ENCODE data around the gene SPTBN1. TPM values are rescaled to one million over a fixed set of nuclear protein-coding genes. Genes with fewer than 3 reads are reported as not detected.

The SPTBN1 gene
- total and polyA plus RNA-seq, 7 experiments from 2014 or later = 43.3 to 207 (median 171) TPM

DNA sequence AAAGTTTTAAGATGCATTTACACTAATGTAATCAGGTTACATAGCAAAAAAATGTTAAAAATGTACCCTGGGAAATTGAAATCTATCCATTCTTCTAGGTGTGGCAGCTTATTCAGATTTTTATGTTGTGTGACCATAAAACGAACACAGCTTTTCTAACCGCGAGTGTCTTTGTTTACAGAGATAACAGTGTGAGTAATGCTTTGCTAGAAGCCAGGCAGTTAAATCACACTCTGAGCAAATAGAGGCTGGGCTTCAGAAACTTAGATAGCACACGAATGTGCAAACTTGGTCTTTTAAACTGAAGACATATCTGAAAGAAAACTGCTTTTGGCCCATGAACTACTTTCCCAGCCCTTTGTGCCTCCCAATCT is 116.1 kb downstream of the SPTBN1 start:
- Mint-ChIP-seq H3K4me3 (peak overlapping the region; percentile 72 to 94 (median 90)), H3K27ac (peak overlapping the region; percentile 90 to 99 (median 97)), H3K4me1 (peaks cover 69 to 100% (median 94%) of the 10 kb centered on the region in 7 donors), H3K27me3 (no peaks in the 10 kb centered on the region), H3K36me3 (peaks cover 8 to 22% (median 14%) of the 10 kb centered on the region in 5 donors), H3K9me3 (peaks cover 0 to 7% (median 0%) of the 10 kb centered on the region in 11 donors)
- Histone ChIP-seq H3K27me3 (ENCODE audit: control insufficient read depth in 2 of 2, insufficient read depth in 2 of 2, low read length in 2 of 2) (no peaks in the 10 kb centered on the region), H3K4me3 (ENCODE audit: low read length) (peak overlapping the region; percentile 58), H3K27ac (ENCODE audit: low read depth, low read length) (peak overlapping the region; percentile 95), H3K9me3 (ENCODE audit: control insufficient read depth in 2 of 3, low read length in 3 of 3) (no peaks in the 10 kb centered on the region), H3K4me1 (ENCODE audit: control insufficient read depth in 2 of 2, insufficient read depth in 2 of 2, low read length in 2 of 2) (peaks cover 87 to 92% of the 10 kb centered on the region in 2 donors), H3K36me3 (ENCODE audit: control insufficient read depth in 2 of 3, insufficient read depth in 3 of 3, low read length in 3 of 3) (no peaks in the 10 kb centered on the region)
- peak in 5 of 9 donors; percentile 65 to 79 (median 65) for DNase-seq
- CTCF ChIA-PET = interaction anchor here (1.1 kb wide), 1 partner anchor 13 kb away, joined by 6 read pairs; no protein-coding TSS in a partner anchor
- POLR2A ChIA-PET = interaction anchor here (1.3 to 12.1 kb wide), 10 partner anchors 8 to 33 kb away, joined by 4 to 276 read pairs (median 11); no protein-coding TSS in a partner anchor
- intact Hi-C loops (cut with micrococcal nuclease) = loop anchor here (5.0 to 10.0 kb wide), 6 partner anchors 563 to 1045 kb away; partner anchors contain the start of genes PPP4R3B (in 2 of the 2), ASB3 (in 1 of the 2), CLHC1 (in 1 of the 2) and ERLEC1 (in 1 of the 2)
- ATAC-seq = peak; percentile 26

GRCh38 chr2:54572636-54573536 is 116.8 kb downstream of the SPTBN1 start:
- H3K27ac ChIP-seq (ENCODE audit: low read depth, low read length) = peak overlapping the region; percentile 95
- Mint-ChIP-seq H3K9me3 (peaks cover 0 to 7% (median 0%) of the 10 kb centered on the region in 11 donors), H3K36me3 (peaks cover 8 to 25% (median 10%) of the 10 kb centered on the region in 5 donors), H3K4me1 (peaks cover 71 to 100% (median 95%) of the 10 kb centered on the region in 7 donors), H3K4me3 (peak overlapping the region; percentile 72 to 94 (median 90)), H3K27ac (peak overlapping the region; percentile 90 to 99 (median 97)), H3K27me3 (no peaks in the 10 kb centered on the region)
- peak in 6 of 9 donors; percentile 49 to 61 (median 54) for DNase-seq
- peak overlapping the region; percentile 58 for H3K4me3 ChIP-seq (ENCODE audit: low read length)
- peaks cover 93 to 94% of the 10 kb centered on the region in 2 donors for H3K4me1 ChIP-seq (ENCODE audit: control insufficient read depth in 2 of 2, insufficient read depth in 2 of 2, low read length in 2 of 2)
- ChIA-PET POLR2A (interaction anchor here (0.8 to 12.1 kb wide), 8 partner anchors 9 to 652 kb away, joined by 3 to 276 read pairs (median 8); no protein-coding TSS in a partner anchor), CTCF (interaction anchor here (0.8 to 1.2 kb wide), 3 partner anchors 15 to 48 kb away, joined by 3 read pairs; no protein-coding TSS in a partner anchor)
- intact Hi-C loops (cut with micrococcal nuclease) = loop anchor here (5.0 to 10.0 kb wide), 6 partner anchors 562 to 1044 kb away; partner anchors contain the start of genes PPP4R3B (in 2 of the 2), ASB3 (in 1 of the 2), CLHC1 (in 1 of the 2) and ERLEC1 (in 1 of the 2)
- ATAC-seq = peak; percentile 6
- H3K9me3 ChIP-seq (ENCODE audit: control insufficient read depth in 2 of 3, low read length in 3 of 3) = no peaks in the 10 kb centered on the region
- no peaks in the 10 kb centered on the region for H3K27me3 ChIP-seq (ENCODE audit: control insufficient read depth in 2 of 2, insufficient read depth in 2 of 2, low read length in 2 of 2)
- H3K36me3 ChIP-seq (ENCODE audit: control insufficient read depth in 2 of 3, insufficient read depth in 3 of 3, low read length in 3 of 3) = no peaks in the 10 kb centered on the region

DNA sequence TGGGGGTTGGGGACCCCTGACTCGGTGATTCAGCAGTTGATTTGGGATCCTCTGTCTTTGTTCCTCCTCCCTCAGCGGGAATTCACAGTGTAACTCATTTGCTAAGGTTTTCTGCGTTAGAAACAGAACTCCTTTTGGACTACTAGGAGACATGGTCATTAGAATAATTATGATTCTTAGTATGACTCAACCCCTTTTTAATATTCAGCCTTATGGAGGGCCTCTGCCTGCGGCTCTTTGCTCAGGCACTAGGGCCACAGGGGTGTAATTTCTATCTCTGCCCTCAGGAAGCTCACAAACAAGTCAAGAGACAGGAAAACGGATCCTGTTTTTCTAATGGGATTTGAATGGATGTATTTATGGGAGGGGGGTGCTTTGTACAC is 117.4 kb downstream of the SPTBN1 start:
- Mint-ChIP-seq H3K36me3 (peaks cover 8 to 31% (median 10%) of the 10 kb centered on the region in 5 donors), H3K4me3 (peak overlapping the region; percentile 72 to 94 (median 90)), H3K9me3 (peaks cover 0 to 7% (median 0%) of the 10 kb centered on the region in 11 donors), H3K4me1 (peaks cover 73 to 100% (median 98%) of the 10 kb centered on the region in 7 donors), H3K27me3 (no peaks in the 10 kb centered on the region), H3K27ac (peak overlapping the region; percentile 90 to 99 (median 97))
- Histone ChIP-seq H3K27me3 (ENCODE audit: control insufficient read depth in 2 of 2, insufficient read depth in 2 of 2, low read length in 2 of 2) (no peaks in the 10 kb centered on the region), H3K36me3 (ENCODE audit: control insufficient read depth in 2 of 3, insufficient read depth in 3 of 3, low read length in 3 of 3) (no peaks in the 10 kb centered on the region), H3K9me3 (ENCODE audit: control insufficient read depth in 2 of 3, low read length in 3 of 3) (no peaks in the 10 kb centered on the region), H3K4me1 (ENCODE audit: control insufficient read depth in 2 of 2, insufficient read depth in 2 of 2, low read length in 2 of 2) (peaks cover 96 to 98% of the 10 kb centered on the region in 2 donors), H3K4me3 (ENCODE audit: low read length) (peak overlapping the region; percentile 58), H3K27ac (ENCODE audit: low read depth, low read length) (peak overlapping the region; percentile 95)
- intact Hi-C loops (cut with micrococcal nuclease) = loop anchor here (5.0 to 10.0 kb wide), 6 partner anchors 561 to 1044 kb away; partner anchors contain the start of genes PPP4R3B (in 2 of the 2), ASB3 (in 1 of the 2), CLHC1 (in 1 of the 2) and ERLEC1 (in 1 of the 2)
- no peak for ATAC-seq
- CTCF ChIA-PET = interaction anchor here (0.8 to 1.2 kb wide), 4 partner anchors 15 to 48 kb away, joined by 3 read pairs; no protein-coding TSS in a partner anchor
- DNase-seq = no peak
- POLR2A ChIA-PET = interaction anchor here (0.8 to 12.1 kb wide), 7 partner anchors 8 to 651 kb away, joined by 3 to 276 read pairs (median 9); no protein-coding TSS in a partner anchor

DNA sequence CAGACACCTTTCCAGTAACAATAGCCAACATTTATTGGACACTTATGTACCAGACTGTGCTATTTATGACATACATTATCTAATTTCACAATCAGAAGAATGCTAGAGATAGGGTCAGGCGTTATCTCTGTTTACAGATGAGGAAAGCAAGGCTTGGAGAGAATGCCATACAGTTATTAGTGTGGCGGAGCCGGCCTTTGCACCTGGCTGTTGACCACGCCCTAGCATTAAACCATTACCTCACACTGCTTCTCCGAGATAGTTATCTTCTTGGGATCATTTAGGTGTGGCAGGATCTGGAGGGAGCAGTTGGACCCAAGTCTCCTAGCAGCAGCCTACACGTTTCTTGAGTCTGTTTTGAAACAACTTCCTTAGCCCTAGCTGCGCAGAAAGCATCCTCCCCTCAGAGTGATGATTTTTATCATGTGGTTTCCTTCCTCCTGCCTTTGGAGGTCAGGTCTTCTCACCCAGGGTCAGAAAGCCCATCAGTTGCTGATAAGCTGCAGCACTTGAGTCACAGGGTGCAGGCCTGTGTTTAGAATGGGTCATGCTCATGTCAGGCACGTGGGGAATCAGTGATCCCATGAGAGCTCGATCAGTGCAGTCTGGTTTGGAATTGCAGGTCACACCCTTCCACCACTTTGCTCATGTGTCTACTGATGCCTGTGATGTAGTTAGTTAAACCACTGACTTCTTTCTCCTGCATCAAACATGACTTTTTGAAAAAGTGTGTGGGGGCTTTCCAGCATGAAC is 118.2 kb downstream of the SPTBN1 start:
- DNase-seq (peak; percentile 48 to 94 (median 85)), ATAC-seq (peak; percentile 89)
- peaks cover 0 to 7% (median 0%) of the 10 kb centered on the region in 11 donors for H3K9me3 Mint-ChIP-seq
- no peaks in the 10 kb centered on the region for H3K27me3 ChIP-seq (ENCODE audit: control insufficient read depth in 2 of 2, insufficient read depth in 2 of 2, low read length in 2 of 2)
- intact Hi-C loops (cut with micrococcal nuclease) = loop anchor here (1.0 to 10.0 kb wide), 15 partner anchors 14 to 1043 kb away; partner anchors contain the start of genes EML6 (in 2 of the 2), PPP4R3B (in 2 of the 2), ASB3 (in 1 of the 2) and CLHC1 (in 1 of the 2)
- H3K4me1 Mint-ChIP-seq = peaks cover 73 to 100% (median 99%) of the 10 kb centered on the region in 7 donors
- no peaks in the 10 kb centered on the region for H3K36me3 ChIP-seq (ENCODE audit: control insufficient read depth in 2 of 3, insufficient read depth in 3 of 3, low read length in 3 of 3)
- H3K4me3 ChIP-seq (ENCODE audit: low read length) = peak overlapping the region; percentile 58
- H3K27ac Mint-ChIP-seq = peak overlapping the region; percentile 90 to 99 (median 97)
- H3K36me3 Mint-ChIP-seq = peaks cover 8 to 28% (median 10%) of the 10 kb centered on the region in 5 donors
- H3K27me3 Mint-ChIP-seq = no peaks in the 10 kb centered on the region
- peaks cover 98 to 99% of the 10 kb centered on the region in 2 donors for H3K4me1 ChIP-seq (ENCODE audit: control insufficient read depth in 2 of 2, insufficient read depth in 2 of 2, low read length in 2 of 2)
- peak overlapping the region; percentile 95 for H3K27ac ChIP-seq (ENCODE audit: low read depth, low read length)
- ChIA-PET CTCF (interaction anchor here (0.7 to 2.1 kb wide), 11 partner anchors 10 to 130 kb away, joined by 3 to 23 read pairs (median 4); no protein-coding TSS in a partner anchor), POLR2A (interaction anchor here (0.6 to 12.1 kb wide), 11 partner anchors 8 to 1043 kb away, joined by 3 to 276 read pairs (median 5); partner anchors contain the start of gene PPP4R3B)
- peak overlapping the region; percentile 72 to 94 (median 90) for H3K4me3 Mint-ChIP-seq
- H3K9me3 ChIP-seq (ENCODE audit: control insufficient read depth in 2 of 3, low read length in 3 of 3) = no peaks in the 10 kb centered on the region

GRCh38 chr2:54574860-54575247 is 118.7 kb downstream of the SPTBN1 start:
- Histone ChIP-seq H3K27ac (ENCODE audit: low read depth, low read length) (peak overlapping the region; percentile 95), H3K9me3 (ENCODE audit: control insufficient read depth in 2 of 3, low read length in 3 of 3) (no peaks in the 10 kb centered on the region), H3K4me3 (ENCODE audit: low read length) (peak overlapping the region; percentile 58), H3K4me1 (ENCODE audit: control insufficient read depth in 2 of 2, insufficient read depth in 2 of 2, low read length in 2 of 2) (peaks cover 98 to 99% of the 10 kb centered on the region in 2 donors), H3K27me3 (ENCODE audit: control insufficient read depth in 2 of 2, insufficient read depth in 2 of 2, low read length in 2 of 2) (no peaks in the 10 kb centered on the region), H3K36me3 (ENCODE audit: control insufficient read depth in 2 of 3, insufficient read depth in 3 of 3, low read length in 3 of 3) (no peaks in the 10 kb centered on the region)
- ATAC-seq (no peak), DNase-seq (no peak)
- peaks cover 73 to 100% (median 99%) of the 10 kb centered on the region in 7 donors for H3K4me1 Mint-ChIP-seq
- H3K36me3 Mint-ChIP-seq = peaks cover 8 to 28% (median 10%) of the 10 kb centered on the region in 5 donors
- peak overlapping the region; percentile 90 to 99 (median 97) for H3K27ac Mint-ChIP-seq
- CTCF ChIA-PET = interaction anchor here (0.7 to 2.1 kb wide), 14 partner anchors 11 to 130 kb away, joined by 3 to 23 read pairs (median 4); no protein-coding TSS in a partner anchor
- no peaks in the 10 kb centered on the region for H3K27me3 Mint-ChIP-seq
- intact Hi-C loops (cut with micrococcal nuclease) = loop anchor here (1.0 to 10.0 kb wide), 18 partner anchors 10 to 1042 kb away; partner anchors contain the start of genes EML6 (in 2 of the 2), PPP4R3B (in 2 of the 2), ASB3 (in 1 of the 2) and CLHC1 (in 1 of the 2)
- H3K4me3 Mint-ChIP-seq = peak overlapping the region; percentile 72 to 94 (median 90)
- POLR2A ChIA-PET = interaction anchor here (0.6 to 12.1 kb wide), 12 partner anchors 8 to 1043 kb away, joined by 3 to 276 read pairs (median 5); partner anchors contain the start of gene PPP4R3B
- H3K9me3 Mint-ChIP-seq = peaks cover 0 to 7% (median 0%) of the 10 kb centered on the region in 11 donors

All from naive thymus-derived CD4-positive, alpha-beta T cell (primary cell).